Inflammatory macrophage treated with lipopolysaccharide for 1 hour (primary cell): ENCODE measurements around the gene FAM193A.
"Not testable (repeated sequence)": the region's sequence is repeated elsewhere in the genome, so short reads cannot be mapped to it uniquely, and the experiment has no call there.

Experiments
- DNase-seq, 2 donors: peaks; one replicate each; pipeline ENCODE4 v3.0.0-alpha.2; 2020 to 2022

Gene FAM193A

DNA sequence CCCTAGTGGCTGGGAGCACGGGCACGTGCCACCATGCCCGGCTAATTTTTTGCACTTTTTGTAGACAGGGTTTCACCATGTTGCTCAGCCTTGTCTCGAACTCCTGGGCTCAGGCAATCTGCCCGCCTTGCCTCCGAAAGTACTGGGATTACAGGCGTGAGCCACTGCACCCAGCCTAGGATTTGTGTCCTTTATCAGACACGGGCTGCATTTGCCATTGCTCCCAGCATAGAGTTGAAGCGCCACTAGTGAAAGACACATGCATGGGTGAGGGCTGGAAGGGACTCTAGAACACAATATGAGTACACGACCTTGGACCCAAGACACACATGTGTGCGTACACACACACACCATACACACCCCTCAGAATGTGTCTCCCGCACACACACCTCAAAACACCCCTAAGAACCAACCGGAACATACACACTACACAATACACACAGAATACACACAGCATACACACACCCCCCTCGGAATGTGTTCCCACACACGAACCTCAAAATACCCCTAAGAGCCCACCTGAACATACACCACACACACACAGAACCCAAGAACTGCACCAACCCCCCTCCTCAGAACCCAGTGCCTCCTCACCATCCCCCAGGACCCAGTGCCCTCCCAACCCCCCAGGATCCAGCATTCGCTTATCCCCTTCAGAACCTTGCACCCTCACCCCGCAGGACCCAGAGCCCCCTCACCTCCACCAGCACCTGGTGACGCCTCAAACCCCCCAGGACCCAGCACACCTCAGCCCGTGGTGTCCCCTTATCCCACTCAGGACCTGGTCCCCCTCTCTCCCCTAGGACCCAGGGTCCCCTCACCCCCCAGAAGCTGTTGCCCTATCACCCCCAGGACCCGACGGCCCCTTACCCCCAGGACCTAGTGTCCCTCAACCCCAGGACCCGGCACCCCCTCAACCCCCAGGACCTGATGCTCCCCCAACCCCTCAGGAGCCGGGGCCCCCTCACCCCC lies 218.7 kb downstream of the FAM193A start:
- DNase-seq = no peak

DNA sequence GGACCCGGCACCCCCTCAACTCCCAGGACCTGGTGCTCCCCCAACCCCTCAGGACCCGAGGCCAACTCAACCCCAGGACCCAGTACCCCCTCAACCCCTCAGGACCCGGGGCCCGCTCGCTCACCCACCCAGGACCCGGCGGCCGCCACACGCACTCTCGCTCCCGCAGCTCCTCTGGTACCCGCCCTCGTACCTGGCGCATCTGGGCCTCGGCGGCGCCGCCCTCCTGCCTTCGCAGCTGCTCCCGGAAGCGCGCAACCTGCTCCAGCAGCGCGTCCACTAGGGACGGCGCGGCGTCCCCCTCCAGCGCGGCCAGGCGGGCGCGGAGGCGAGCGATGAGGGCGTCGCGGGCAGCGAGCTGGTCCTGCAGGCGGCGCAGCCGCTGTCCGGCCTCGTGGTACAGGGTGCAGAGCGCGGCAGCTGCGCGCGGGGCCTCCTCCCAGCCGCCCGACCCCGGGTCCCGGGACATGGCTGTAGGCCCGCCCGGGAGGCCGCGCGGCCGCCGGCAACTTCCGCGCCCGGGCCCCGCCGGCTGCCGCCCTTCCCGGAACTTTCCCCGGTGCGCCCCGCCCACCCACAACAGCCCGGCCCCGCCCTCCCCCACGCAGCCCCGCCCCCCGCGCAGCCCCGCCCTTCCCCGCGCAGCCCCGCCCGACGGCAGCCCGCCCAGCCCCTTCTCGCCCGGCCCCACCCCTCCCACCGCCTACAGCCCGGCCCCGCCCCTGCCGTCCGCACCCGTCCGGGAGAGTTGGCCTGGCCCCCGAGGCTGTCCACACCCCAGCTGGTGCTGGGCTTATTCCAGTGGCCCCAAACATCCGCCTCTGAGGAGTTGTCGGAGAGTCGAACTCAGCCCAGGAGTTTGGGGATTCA lies 219.6 kb downstream of the FAM193A start, which contains the start of gene TNIP2:
Gene TNIP2, minus strand, starts transcription at position 516 of the 870 bp plus-strand sequence. Its CDS starts 47 bp downstream, at position 469.
- peak; percentile 70 to 80 for DNase-seq

DNA sequence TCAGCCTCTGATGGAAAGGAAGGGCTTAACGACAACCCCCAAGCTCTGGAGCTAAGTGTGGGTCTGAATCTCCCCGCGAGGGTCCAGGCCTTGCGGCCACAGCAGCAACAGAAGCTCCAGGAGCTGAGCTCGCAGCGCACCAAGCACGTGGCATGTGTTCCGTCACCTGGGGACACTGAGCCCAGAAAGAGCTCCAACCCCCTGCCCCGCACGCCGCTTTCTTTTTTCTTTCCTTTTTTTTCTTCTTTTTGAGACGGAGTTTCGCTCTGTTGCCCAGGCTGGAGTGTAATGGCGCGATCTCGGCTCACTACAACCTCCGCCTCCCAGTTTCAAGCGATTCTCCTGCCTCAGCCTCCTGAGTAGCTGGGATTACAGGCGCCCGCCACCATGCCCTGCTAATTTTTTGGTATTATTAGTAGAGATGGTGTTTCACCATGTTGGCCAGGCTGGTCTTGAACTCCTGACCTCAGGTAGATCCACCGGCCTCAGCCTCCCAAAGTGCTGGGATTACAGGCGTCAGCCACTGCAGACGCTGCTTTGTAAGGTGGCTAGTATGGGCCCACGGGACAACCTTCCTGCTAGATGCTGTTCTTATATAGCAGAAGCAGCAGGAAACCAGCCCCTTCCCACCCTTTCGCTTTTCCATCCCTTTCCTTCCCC lies 220.4 kb downstream of the FAM193A start:
- DNase-seq = no peak

DNA sequence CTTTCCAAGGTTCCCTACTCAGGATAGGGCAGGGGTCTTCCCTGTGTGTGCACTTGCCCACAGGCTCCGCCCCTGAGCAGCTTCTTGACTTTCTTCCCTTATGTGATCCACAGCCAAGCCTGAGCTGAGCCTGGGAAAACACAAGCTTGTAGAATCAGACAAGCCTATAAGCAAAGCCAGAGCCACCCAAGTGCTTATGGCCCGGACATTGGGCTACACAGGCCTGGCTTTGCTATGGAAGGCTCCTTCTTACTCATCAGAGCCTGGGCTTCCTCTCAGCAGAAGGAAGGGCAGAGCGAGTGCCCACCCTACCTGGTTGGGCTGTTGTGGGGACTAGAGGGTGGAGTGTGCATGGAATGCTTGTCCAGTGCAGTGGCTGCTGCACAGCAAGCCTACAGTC lies 221.0 kb downstream of the FAM193A start:
- no peak for DNase-seq

DNA sequence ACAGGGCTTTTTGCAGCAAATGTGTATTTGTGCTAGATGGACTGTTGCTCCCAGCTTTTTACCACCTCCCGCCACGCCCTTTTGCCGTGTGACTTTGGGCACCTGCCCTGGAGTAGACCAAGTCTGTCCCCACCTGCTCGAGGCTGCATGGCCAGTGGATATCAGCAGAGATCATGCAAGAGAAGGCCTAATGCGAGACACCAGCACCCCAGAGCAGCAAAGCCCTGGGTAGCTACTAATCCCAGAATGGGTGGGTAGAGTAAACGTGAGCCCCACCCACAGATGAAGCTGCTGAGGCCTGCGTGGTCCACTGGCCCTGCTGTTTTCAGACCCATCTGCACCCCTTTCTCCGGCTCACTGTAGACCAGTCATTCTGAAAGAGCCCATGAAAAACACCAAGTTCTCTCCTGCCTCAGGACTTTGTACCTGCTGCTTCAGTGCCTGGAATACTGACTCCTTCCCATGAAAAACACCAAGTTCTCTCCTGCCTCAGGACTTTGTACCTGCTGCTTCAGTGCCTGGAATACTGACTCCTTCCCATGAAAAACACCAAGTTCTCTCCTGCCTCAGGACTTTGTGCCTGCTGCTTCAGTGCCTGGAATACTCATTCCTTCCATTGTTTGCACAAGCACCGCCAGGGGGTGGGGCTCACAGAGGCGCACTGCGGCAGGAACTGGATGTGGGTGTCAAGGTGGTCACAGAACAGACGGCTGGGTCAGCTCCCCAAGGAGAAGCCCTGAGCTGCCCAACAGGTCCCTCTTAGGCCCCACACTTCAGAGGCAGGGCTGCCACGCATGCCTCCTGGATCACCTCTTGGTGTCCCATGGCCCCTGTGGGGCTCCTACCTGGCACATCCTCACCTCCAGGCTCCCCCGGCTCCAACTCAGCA lies 224.8 kb downstream of the FAM193A start:
- DNase-seq = no peak

DNA sequence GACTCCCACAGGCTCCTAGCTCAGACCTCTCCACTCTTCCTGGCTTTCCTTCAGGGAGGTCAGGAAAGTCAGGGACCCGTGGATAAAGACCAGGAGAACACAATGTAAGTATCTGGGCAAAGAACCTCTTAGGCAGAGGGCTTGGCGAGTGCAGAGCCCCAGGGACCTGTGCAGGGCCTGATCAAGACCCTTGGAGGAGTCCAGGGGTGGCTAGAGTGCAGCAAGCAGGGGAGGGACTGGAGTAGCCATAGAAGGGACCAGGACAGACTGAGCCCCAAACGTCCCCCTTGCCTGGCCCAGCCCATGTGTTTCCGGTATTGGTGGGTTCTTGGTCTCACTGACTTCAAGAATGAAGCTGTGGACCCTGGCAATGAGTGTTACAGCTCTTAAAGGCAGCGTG lies 225.6 kb downstream of the FAM193A start:
- no peak for DNase-seq

DNA sequence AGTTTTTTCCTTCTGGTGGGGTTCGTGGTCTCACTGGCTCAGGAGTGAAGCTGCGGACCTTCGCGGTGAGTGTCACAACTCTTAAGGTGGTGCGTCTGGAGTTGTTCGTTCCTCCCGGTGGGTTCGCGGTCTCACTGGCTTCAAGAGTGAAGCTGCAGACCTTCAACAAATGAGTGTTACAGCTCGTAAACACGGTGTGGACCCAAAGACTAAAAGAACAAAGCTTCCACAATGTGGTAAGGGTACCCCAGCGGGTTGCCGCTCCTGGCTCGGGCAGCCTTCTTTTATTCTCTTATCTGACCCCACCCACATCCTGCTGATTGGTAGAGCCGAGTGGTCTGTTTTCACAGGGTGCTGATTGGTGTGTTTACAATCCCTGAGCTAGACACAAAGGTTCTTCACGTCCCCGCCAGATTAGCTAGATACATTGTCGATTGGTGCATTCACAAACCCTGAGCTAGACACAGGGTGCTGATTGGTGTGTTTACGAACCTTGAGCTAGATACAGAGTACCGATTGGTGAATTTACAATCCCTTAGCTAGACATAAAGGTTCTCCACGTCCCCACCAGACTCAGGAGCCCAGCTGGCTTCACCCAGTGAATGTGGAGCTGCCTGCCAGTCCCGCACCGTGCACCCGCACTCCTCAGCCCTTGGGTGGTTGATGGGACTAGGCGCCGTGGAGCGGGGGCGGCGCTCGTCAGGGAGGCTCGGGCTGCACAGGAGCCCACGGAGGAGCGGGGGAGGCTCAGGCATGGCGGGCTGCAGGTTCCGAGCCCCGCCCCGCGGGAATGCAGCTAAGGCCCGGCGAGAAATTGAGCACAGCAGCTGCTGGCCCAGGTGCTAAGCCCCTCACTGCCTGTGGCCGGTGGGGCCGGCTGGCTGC lies 226.3 kb downstream of the FAM193A start:
- not testable (repeated sequence) for DNase-seq

DNA sequence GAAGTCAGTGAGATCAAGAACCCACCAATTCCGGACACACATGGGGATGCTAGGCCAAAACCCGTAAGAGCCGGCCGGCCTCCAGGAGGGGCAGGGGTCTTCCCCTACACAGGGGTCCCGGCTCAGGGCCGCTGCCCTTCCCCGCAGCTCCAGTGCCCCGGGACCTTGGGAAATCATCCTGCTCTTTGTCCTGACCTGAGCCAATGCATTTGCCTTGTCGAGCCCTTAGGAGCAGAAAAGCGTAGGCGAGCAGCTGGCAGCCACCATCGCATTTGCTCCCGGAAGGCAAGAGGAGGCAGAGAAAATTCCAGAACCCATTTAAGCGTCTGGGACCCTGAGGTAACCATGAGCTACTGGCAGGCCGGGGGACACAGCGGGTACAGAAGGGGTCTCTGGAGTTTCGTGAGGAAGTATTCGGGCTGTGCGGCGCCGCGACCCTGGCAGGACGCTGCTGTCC lies 227.1 kb downstream of the FAM193A start:
- DNase-seq = no peak

DNA sequence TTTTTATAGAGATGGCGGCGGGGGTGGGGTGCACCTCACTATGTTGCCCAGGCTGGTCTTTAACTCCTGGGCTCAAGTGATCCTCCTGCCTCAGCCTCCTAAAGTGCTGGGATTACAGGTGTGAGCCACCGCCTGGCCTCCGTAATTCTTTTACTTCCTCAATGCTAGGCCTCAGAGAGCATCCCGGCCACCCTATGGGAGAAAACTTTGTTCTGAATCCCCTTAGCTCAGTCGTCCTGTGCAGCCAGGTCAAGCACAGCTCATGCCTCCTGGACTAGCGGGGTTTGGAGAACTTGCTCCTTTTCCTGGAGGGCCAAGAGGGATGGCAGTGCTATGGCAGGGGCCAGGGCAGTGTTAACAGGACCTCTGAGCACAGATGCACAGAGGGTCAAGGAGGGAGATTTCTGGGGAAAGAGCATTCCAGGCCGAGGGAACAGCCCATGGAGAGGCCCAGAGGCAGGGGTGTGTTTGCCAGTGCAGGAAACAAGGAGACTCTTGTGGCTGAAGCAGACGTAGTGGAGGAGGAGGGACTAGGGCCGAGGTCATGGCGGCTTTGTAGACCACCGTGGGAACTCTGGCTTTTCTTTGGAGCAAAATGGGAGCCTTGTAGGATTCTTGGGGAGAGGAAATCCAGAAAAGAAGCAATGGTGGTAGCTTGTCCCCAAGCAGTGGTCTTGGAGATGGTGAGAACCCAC lies 229.5 kb downstream of the FAM193A start:
- no peak for DNase-seq

DNA sequence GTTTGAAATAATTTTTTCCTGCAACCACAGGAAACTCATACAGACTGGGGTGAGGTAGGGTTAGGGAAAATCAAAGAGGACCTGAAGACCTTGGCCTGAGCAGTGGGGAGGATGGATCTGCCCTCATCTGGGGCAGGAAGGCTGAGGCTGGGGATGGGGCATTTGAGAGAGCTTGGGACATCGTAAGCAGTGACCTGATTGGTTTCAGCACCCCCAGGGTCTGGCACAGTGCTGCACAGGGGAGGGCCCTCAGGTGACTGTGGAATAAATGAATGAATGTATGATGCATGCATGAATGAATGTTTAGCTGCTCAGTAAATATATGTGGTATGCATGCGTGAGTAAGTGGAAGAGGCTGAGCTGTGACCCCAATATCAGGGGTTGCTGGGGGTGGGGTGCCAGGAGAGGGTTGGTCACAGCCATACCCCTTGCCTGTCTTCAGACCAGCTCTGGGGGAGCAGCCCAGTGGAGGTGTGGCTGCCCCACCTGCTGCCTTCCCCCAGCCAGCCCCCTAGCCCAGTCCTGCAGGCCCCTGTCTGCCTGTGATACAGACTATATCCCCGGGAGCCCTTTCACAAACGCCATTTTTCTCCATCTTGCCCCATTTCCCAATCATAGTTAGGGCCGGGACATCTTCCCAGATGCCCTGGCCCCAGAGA lies 230.7 kb downstream of the FAM193A start:
- DNase-seq = no peak

DNA sequence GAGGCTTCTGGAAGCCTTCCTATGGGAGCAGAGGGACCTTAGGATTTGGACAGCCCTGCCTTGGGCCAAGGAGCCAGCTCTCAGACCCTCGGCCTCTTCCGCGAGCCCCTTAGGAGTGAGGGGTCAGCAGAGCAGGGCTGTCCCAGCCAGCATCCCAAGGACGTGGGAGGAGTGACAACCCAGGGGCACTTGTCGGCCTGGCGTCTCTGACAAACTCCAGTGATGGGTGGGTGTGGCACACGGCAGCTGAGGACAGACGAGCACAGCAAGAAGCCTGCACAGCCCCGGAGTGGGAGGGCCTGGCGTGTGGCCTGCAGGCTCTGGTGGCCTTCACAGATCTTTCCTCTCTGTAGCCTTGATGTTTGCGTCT lies 231.2 kb downstream of the FAM193A start:
- no peak for DNase-seq

DNA sequence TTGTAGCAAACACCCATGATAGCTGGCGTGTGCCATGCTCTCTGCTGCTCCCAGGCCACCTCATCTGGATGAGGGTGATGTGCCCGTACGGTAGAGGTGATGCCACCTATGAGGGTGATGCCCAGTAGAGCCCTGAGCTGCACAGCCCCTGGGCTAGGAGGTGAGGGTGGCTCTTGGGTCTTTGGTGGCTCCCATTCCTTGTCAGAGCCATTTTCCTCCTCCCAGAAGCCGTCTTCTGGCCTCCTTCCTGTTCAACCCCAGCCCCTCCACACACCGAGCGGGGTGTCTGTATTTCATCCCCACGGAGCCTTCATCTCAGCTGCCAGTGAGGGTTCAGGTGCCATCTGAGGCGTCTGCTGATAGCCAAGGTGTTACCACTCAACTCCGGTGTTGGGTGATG lies 231.7 kb downstream of the FAM193A start:
- no peak for DNase-seq

DNA sequence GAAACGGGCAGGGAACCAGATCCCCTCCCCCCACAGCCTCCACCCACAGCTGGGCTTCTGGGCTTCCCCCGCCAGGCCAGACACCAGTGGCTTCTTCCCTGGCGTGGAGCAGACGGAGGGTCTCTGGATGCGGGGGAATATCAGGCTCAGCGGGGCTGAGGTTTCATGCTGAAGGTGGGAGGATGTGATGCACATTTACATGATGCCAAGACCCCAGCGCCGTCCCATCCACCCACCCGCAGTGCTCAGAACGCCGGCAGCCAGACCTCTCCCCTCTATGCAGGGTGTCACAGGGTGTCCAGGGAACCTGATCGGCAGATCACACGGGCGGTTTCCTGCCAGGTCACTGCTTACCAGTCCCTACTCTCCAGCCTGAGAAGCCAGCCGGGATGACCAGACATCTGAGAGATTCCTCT lies 232.5 kb downstream of the FAM193A start:
- no peak for DNase-seq

DNA sequence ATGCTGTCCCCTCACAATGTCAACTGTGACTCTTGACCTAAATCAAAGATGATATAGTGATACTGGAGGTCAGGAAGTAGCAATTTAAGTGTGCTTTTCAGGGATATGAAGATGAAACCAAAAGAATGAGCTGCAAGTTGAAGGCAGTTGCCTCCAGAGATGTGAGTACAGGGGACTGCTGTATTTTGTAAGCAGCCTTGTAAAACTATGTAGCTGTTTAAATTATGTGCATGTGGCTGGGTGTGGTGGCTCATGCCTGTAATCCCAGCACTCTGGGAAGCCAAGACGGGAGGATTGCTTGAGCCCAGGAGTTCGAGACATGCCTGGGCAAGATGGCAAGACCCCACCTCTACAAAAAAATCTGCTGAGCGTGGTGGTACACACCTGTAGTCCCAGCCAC lies 234.8 kb downstream of the FAM193A start:
- no peak for DNase-seq

DNA sequence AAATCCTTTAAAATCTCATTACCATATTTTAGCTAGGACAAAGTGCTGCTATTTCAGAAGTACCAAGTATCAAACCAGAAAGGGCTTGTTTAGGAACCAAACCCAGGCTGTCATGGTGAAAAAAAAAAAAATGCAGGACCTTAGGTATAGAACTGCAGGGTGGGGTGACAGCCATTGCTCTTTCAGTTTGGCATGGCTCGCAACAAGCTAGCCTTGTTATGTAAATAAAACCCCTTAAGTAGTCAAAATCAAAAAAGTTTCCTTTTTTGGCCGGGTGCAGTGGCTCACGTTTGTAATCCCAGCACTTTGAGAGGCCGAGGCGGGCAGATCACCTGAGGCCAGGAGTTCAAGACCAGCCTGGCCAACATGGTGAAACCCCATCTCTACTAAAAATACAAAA lies 244.2 kb downstream of the FAM193A start:
- not testable (repeated sequence) for DNase-seq

DNA sequence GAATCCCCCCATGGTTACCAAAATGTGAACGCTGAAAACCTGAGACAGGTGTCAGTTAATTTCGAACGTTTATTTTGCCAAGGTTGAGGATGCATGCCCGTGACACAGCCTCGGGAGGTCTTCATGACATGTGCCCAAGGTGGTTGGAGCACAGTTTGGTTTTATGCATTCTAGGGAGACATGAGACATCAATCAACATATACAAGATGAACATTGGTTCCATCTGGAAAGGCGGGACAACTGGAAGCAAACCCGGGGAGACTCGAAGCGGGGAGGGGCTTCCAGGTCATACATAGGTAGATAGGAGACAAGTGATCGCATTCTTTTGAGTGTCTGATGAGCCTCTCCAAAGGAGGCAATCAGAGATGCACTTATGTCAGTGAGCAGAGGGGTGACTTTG lies 245.5 kb downstream of the FAM193A start:
- no peak for DNase-seq
